Neural cell (in vitro differentiated cells): ENCODE measurements around the gene RELT. TPM values are rescaled to one million over a fixed set of nuclear protein-coding genes. Genes with fewer than 3 reads are reported as not detected.

Experiments
- H2AFZ ChIP-seq: fragments of 200-600, 300-800 bp; sonication (generic), shearing (Covaris generic); 2 replicates; pipeline ENCODE4 v1.6.0; 2014; ENCODE audit warnings: low read depth, mild to moderate bottlenecking, antibody characterized with exemption, low read length, moderate library complexity
- H3F3A ChIP-seq: fragments of 200-600 bp; shearing (Covaris generic); 2 replicates; pipeline ENCODE4 v1.6.1; 2016; ENCODE audit warnings: mild to moderate bottlenecking, moderate library complexity, mixed read lengths, antibody characterized with exemption, low read length; ENCODE audit not compliant: insufficient read depth, poor library complexity, severe bottlenecking
- H3K27ac ChIP-seq: fragments of 200-600, 300-800 bp; sonication (generic), shearing (Covaris generic); 2 replicates; pipeline ENCODE4 v1.5.1; 2014; ENCODE audit warnings: mild to moderate bottlenecking, low read length, moderate library complexity
- H3K27me3 ChIP-seq: fragments of 300-800, 200-600 bp; sonication (generic), shearing (Covaris generic); 2 replicates; pipeline ENCODE4 v1.6.0; 2014; ENCODE audit warnings: mild to moderate bottlenecking, low read depth, low read length, moderate library complexity; ENCODE audit not compliant: insufficient read depth
- H3K36me3 ChIP-seq: fragments of 300-800, 200-600 bp; sonication (generic), shearing (Covaris generic); 2 replicates; pipeline ENCODE4 v1.5.1; 2014; ENCODE audit warnings: mild to moderate bottlenecking, antibody characterized with exemption, low read length, moderate library complexity; ENCODE audit not compliant: insufficient read depth
- H3K4me2 ChIP-seq: fragments of 300-800, 200-600 bp; sonication (generic), shearing (Covaris generic); 2 replicates; pipeline ENCODE4 v1.6.0; 2014; ENCODE audit warnings: mild to moderate bottlenecking, low read length
- H3K4me3 ChIP-seq: fragments of 300-800, 200-600 bp; sonication (generic), shearing (Covaris generic); 2 replicates; pipeline ENCODE4 v1.5.1; 2014; ENCODE audit warnings: mild to moderate bottlenecking, low read length, moderate library complexity
- H3K79me2 ChIP-seq: fragments of 200-600 bp; shearing (Covaris generic); replicated peaks from 2 replicates; pipeline ENCODE4 v1.6.0; 2014; ENCODE audit warnings: mild to moderate bottlenecking, low read length, moderate library complexity; ENCODE audit not compliant: insufficient read depth
- H3K9ac ChIP-seq: fragments of 300-800, 200-600 bp; sonication (generic), shearing (Covaris generic); 2 replicates; pipeline ENCODE4 v1.6.1; 2016; ENCODE audit warnings: mild to moderate bottlenecking, low read length, mixed read lengths
- H3K9me2 ChIP-seq: fragments of 200-600 bp; shearing (Covaris generic); 2 replicates; pipeline ENCODE4 v1.6.1; 2016; ENCODE audit warnings: mild to moderate bottlenecking, low read length, mixed read lengths; ENCODE audit not compliant: insufficient read depth
- H3K9me3 ChIP-seq: fragments of 200-600, 300-800 bp; sonication (generic), shearing (Covaris generic); 2 replicates; pipeline ENCODE4 v1.6.1; 2016; ENCODE audit warnings: mild to moderate bottlenecking, mixed run types, low read length, moderate library complexity, mixed read lengths
- H4K20me1 ChIP-seq: fragments of 200-600 bp; shearing (Covaris generic); 2 replicates; pipeline ENCODE4 v1.6.1; 2016; ENCODE audit warnings: mild to moderate bottlenecking, mixed run types; ENCODE audit not compliant: insufficient read depth
- CTCF ChIP-seq: fragments of 450-650 bp; IDR thresholded peaks from 2 replicates; pipeline ENCODE4 v1.5.1; 2014; ENCODE audit warnings: antibody characterized with exemption, mild to moderate bottlenecking, moderate library complexity; ENCODE audit not compliant: poor library complexity, severe bottlenecking
- EP300 ChIP-seq: fragments of 450-650 bp; conservative IDR thresholded peaks from 2 replicates; pipeline ENCODE4 v1.6.1; 2014; ENCODE audit warnings: antibody characterized with exemption, mild to moderate bottlenecking, moderate library complexity; ENCODE audit not compliant: poor library complexity, severe bottlenecking
- EZH2 ChIP-seq: fragments of 200-600, 300-800 bp; shearing (Covaris generic), sonication (generic); IDR thresholded peaks from 2 replicates; pipeline ENCODE4 v1.6.1; 2014; ENCODE audit warnings: antibody characterized with exemption, low read length, borderline replicate concordance, mild to moderate bottlenecking; ENCODE audit not compliant: insufficient read depth, poor library complexity, severe bottlenecking
- MXI1 ChIP-seq: fragments of 450-650 bp; conservative IDR thresholded peaks from 2 replicates; pipeline ENCODE4 v1.6.1; 2014; ENCODE audit warnings: antibody characterized with exemption, mild to moderate bottlenecking; ENCODE audit not compliant: poor library complexity, severe bottlenecking
- POLR2AphosphoS5 ChIP-seq: IDR thresholded peaks from 2 replicates; pipeline ENCODE4 v1.6.1; 2012
- RAD21 ChIP-seq: fragments of 450-650 bp; conservative IDR thresholded peaks from 2 replicates; pipeline ENCODE4 v1.6.1; 2014; ENCODE audit warnings: antibody characterized with exemption, mild to moderate bottlenecking, moderate library complexity
- REST ChIP-seq: IDR thresholded peaks from 2 replicates; pipeline ENCODE4 v1.6.1; 2012; ENCODE audit warnings: borderline replicate concordance
- SMC3 ChIP-seq: fragments of 450-650 bp; conservative IDR thresholded peaks from 2 replicates; pipeline ENCODE4 v1.6.1; 2014; ENCODE audit warnings: antibody characterized with exemption, mild to moderate bottlenecking, moderate library complexity; ENCODE audit not compliant: poor library complexity
- TAF1 ChIP-seq: IDR thresholded peaks from 2 replicates; pipeline ENCODE4 v1.6.1; 2012; ENCODE audit warnings: low read depth
- polyA plus RNA-seq: library from polyadenylated mRNA; depleted of rRNA; stranded (reverse); fragments of >200 nt; gene quantifications from 2 replicates; pipeline ENCODE4 v1.2.3, GENCODE V29; 2014

RELT gene
- polyA plus RNA-seq, 1 donor from 2014 or later, result 12.4 TPM

DNA sequence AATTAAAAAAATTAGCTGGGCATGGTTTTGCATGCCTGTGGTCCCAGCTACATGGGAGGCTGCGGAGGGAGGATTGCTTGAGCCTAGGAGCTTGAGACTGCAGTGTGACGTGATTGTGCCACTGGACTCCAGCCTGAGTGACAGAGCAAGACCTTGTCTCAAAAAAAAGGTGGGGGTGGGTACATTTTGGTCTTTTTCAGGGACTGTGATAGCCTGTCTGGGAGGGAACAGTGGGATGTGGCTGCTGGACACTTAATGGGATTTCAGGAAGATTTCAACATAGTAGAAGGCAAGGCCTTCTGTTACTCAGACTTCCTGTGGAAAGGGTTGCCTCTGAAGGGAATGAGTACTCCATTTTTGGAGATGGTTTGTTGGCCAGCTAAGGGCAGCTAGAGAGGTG is 40.6 kb downstream of the RELT start:
- Histone ChIP-seq H3K9ac (no peak overlapping the region), H4K20me1 (no peaks in the 10 kb centered on the region), H3K27ac (no peak overlapping the region), H3K79me2 (no peaks in the 10 kb centered on the region), H3K9me2 (no peaks in the 10 kb centered on the region), H3K27me3 (no peaks in the 10 kb centered on the region), H3K4me3 (no peak overlapping the region), H3K4me2 (no peak overlapping the region), H2AFZ (no peak overlapping the region), H3F3A (no peaks in the 10 kb centered on the region), H3K36me3 (no peaks in the 10 kb centered on the region), H3K9me3 (no peaks in the 10 kb centered on the region)
- TF ChIP-seq SMC3, result no peak
- TF ChIP-seq CTCF, result no peak

GRCh38 chr11:73420136-73420535 is 43.9 kb downstream of the RELT start:
- H3K27ac ChIP-seq, result no peak overlapping the region
- no peaks in the 10 kb centered on the region for H3K79me2 ChIP-seq
- H3K4me3 ChIP-seq, result no peak overlapping the region
- H3K27me3 ChIP-seq, result no peaks in the 10 kb centered on the region
- no peaks in the 10 kb centered on the region for H3K36me3 ChIP-seq
- H3K9me3 ChIP-seq, result no peaks in the 10 kb centered on the region
- H3F3A ChIP-seq, result no peaks in the 10 kb centered on the region
- H2AFZ ChIP-seq, result no peak overlapping the region
- no peaks in the 10 kb centered on the region for H4K20me1 ChIP-seq
- TF ChIP-seq MXI1 (no peak), TAF1 (no peak), REST (no peak), POLR2AphosphoS5 (no peak), CTCF (no peak), RAD21 (no peak), EZH2 (no peak), SMC3 (no peak), EP300 (no peak)
- H3K9me2 ChIP-seq, result no peaks in the 10 kb centered on the region
- H3K9ac ChIP-seq, result no peak overlapping the region
- H3K4me2 ChIP-seq, result no peak overlapping the region
